NCI-H2227 (cell line): ENCODE data around the gene H2BW2.
"Not testable (repeated sequence)": the region's sequence is repeated elsewhere in the genome, so short reads cannot be mapped to it uniquely, and the experiment has no call there.

ENCODE experiments used
- DNase-seq: peaks from one replicate; lab custom pipeline; 2025; ENCODE audit not compliant: unreplicated experiment; lab: John Stamatoyannopoulos, UW

H2BW2 gene

DNA sequence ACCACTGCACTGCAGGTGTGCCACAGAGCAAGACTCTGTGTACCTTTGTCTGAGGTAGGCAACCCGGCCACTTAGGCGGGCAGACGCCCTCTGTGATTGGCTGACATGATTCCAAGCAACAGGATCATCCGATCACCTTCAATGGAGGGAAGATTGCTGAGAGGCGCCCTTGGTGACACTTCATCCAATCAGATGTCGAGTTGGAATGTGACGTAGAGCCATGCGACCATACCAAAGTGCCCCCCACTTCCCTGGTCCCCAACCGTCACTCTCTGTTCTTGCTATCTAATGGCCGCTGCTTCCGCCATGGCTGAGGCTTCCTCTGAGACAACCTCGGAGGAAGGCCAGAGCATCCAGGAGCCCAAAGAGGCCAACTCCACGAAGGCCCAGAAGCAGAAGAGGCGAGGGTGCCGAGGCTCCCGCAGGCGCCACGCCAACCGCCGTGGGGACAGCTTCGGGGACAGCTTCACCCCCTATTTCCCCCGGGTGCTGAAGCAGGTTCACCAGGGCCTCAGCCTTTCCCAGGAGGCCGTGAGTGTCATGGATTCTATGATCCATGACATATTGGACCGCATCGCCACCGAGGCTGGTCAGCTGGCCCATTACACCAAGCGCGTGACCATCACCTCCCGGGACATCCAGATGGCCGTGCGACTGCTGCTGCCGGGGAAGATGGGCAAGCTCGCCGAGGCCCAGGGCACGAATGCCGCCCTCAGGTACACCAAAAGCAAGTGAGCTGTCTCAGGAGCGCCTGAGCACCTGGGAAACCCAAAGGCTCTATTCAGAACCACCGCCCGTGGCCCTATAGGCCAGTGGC, at the start of gene H2BW2:
Gene H2BW2 (plus strand): TSS at position 268 of the 817 bp plus-strand sequence. CDS start 39 bp downstream, at position 307.
- no peak for DNase-seq

DNA sequence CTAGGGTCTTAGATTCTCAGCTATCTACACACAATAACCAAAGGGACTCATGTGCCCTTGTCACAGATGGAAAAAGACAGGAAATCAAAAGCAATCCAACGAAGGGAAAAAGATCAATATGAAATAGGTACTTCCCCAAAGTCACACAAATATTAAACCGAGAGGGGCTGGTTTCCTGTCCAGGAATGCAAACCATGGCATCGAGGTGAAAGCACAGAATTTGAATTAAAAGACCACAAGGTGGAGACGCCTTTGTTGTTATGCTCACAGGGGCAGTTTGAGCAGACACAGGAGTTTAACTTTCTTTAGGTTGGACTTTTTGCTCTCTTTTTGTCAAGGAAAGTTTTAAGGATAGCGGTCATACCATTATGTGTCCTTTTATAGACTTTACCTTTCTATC, 40.5 kb upstream of the H2BW2 start:
- DNase-seq = no peak

DNA sequence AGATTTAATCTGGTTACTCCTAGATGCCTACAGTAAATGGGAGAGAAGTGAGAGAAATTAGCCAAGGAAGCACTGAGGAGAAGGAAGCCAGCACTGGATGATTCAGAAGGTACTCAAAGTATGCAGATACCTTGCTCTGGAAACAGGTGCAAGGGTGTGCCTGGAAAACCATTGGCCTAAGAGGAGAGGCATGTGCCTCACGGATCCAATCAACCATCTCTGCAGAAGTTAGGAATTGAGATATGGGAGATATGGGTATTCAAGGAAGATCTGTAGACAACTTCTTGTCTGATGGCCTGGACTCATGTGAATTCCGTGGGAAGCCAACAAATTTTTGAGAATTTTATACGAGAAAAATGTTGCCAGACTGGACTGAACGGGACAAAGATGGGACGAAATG, 30.9 kb upstream of the H2BW2 start:
- DNase-seq = no peak

GRCh38 chrX:104013158-104013557, 26.6 kb upstream of the H2BW2 start:
- DNase-seq = no peak

DNA sequence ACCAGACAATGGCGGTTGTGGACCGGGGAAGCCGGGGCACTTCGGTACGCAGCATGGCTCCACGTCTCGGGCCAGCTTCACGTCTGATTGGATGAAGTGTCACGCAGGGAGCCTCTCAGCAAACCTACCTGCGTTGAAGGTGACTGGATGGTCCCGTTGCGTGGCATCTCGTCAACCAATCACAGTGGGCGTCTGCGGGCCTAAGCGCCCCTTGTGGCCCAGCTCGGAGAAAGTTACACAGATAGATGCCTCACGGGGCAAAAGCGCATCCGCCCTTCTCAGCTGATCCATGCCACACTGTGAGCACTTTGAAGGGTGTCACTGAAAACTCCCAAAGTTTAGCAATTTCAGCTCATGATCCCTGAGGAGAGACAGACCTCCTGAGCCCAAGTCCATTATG, 26.1 kb upstream of the H2BW2 start, which contains the start of gene H2BW1:
Gene H2BW1 (minus strand): TSS at position 103 of the 400 bp plus-strand sequence. CDS start 132 bp downstream, outside the sequence.
- DNase-seq = no peak

DNA sequence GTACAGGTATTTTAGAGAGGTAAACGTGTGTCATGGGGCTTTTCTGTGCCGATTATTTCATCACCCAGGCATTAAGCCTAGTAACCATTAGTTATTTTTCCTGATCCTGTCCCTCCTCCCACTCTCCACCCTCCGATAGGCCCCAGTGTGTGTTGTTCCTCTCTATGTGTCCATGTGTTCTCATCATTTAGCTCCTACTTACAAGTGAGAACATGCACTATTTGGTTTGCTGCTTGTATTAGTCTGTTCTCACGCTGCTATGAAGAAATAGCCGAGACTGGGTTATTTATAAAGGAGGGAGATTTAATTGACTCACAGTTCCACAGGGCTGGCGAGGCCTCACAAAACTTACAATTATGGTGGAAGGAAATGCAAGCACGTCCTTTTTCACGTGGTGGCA, 24.2 kb upstream of the H2BW2 start:
- not testable (repeated sequence) for DNase-seq

- DNase-seq = no peak
These were observed 21.6 kb upstream of the H2BW2 start for GRCh38 chrX:104018126-104018525.

- no peak for DNase-seq
These were observed 1.2 kb downstream of the H2BW2 start for GRCh38 chrX:104041003-104041402.

DNA sequence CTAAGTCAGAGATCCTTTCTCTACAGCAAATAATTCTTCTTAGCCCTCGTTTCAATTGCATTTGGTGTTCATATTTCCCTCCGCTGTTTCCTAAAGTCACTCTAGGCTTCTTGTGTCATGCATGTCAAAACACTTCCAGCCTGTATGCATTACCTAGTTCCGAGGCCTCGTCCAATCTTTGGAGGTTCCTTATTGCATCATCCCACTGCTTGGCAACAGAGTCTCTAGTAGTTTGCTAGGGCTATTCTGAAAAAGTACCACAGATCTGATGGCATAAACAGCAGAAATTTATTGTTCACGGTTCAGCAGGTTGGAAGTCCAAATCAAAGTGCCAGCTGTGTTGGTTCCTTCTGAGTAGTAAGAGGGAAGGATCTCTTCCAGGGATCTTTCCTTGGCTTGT, 5.9 kb downstream of the H2BW2 start:
- no peak for DNase-seq

DNA sequence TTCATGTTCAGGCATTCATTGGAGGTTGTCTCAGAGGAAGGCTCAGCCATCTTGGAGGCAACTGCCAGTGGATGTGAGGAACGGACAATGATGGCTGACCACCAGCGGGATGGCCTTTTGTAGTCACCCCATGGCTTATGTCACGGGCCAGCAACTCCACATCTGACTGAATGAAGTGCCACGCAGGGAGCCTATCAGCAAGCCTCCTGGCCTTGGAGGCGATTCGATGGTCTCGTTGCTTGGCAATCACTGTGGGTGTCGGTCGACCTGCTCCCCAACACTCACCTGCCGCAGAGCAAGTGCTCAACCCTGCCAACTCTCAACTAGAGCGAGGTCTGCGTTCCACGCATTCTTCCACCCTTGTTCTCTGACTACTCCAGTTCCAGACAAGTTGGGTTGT, 7.4 kb downstream of the H2BW2 start:
- no peak for DNase-seq

DNA sequence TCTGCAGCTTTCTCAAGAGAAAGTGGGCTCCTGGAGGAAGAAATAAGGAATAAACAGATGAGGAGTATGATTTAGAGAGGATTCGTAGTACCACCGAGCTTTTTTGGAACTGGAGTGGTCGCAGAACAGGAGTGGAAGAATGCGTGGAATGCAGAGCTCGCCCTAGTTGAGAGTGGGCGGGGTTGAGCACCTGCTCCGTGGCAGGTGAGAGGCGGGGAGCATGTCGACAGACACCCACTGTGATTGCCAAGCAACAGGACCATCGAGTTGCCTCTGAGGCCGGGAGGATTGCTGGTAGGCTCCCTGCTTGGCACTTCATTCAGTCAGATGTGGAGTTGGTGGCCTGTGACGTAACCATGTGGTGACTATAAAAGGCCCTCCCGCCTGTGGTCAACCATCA, 15.2 kb downstream of the H2BW2 start:
- DNase-seq = not testable (repeated sequence)

DNA sequence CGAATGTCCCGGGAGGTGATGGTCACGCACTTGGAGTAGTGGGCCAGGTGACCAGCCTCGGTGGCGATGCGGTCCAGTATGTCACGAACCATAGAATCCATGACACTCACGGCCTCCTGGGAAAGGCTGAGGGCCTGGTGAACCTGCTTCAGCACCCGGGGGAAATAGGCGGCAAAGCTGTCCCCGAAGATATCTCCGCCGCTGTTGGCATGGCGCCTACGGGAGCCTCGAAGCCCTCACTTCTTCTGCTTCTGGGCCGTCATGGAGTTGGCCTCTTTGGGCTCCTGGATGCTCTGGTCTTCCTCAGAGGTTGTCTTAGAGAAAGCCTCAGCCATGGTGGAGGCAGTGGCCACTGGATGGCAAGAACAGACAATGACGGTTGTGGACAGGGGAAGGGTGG, 22.9 kb downstream of the H2BW2 start:
- DNase-seq = not testable (repeated sequence)

DNA sequence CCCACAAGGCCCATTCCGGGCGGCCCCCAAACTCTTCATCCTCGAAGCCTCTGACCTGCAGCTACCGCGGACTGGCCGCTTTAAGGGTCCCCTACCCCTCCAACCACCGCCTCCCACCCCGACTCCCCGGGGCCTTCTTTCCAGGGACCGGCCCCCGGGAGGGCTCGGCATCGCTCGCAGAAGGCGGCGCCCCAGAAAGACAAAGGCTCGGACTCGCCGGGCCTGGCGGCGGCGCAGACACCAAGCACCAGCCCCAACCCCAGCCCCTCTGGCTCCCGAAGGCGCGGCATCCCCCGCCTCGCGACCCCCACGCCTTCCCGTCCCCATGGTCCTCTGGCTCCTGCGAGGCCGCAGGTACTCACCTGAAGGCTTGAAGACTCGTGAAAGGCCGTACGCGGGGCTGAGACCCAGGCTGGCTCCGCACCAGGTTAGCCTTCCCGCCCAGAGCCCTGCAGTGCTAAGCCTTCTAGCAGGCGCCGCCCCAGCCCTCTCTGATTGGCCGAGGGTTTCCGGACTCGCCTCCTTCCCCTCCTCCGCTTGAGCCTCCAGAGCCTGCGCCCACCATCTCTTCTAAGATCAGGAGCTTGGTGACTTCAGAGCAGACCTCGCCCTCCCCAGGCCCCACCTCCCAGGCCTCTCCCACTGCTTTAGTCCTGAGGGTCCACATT, 36.2 kb downstream of the H2BW2 start, which contains the start of gene TMSB15C:
Gene TMSB15C (minus strand): TSS at position 459 of the 668 bp plus-strand sequence.
- not testable (repeated sequence) for DNase-seq

GRCh38 chrX:104077854-104078253, 38.1 kb downstream of the H2BW2 start:
- DNase-seq = not testable (repeated sequence)

GRCh38 chrX:104084063-104084462, 44.3 kb downstream of the H2BW2 start:
- DNase-seq = no peak

DNA sequence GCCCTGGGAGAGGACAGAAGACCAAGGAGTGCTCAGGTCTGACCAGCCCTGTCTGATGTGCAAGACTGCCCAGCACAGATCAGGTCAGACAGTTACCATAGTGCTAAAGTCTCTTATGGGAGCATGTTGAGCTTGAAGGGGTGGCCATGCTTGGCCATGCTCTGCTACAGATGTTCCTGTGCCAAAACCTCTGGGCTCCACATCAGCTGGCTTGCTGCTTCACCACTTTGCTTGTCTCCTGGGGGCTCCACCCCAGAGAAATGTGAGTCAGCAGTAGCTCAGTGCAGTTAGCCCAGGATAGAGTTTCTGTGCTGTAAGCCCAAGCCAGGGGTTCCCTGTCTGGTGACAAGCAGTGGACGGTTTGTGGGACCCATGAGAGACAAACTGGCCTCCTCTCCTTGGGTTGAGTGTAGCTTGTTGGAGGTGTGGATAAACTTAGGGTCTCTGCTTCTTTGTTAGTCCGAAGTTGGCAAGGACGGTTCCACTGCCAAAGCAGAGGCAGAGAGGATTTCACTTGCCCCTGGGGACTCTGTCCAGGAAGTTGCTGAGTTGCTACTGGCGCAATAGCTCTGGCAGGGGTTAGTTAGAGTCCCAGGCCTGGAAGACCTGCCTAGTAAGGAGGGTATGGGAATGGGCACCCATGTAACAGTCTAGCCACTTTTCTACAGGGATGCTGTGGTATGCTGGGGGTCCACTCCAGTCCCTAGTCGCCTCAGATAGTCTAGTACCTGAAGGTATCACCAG, 45.0 kb downstream of the H2BW2 start:
- no peak for DNase-seq

DNA sequence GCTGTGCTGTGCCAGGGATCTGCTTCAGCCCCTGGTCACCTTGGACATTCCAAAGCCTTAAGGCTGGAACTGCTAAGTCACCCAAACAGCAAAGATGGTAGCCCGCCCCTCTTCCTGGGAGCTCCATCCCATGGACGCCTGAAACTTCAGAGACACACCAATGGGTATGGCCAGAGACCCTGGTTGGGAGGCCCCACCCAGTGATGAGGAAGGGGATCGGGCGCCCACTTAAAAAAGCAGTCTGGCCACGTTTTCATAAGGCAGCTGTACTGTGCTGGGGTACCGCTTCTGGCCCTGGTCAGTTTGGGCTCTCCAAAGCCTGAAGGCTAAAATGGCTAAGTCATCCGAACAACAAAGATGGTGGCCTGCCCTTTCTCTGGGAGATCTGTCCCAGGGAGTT, 45.7 kb downstream of the H2BW2 start:
- DNase-seq = no peak

- DNase-seq = no peak
These were observed 46.2 kb downstream of the H2BW2 start for GRCh38 chrX:104085919-104086318.
